Sigmoid colon (tissue), 7 donors: Measurements from ENCODE around the gene FCAMR. TPM values are rescaled to one million over a fixed set of nuclear protein-coding genes. Genes with fewer than 3 reads are reported as not detected.

Source experiments
- DNase-seq: peaks from one replicate; pipeline ENCODE4 v3.0.0-alpha.2; 2019
- H3K27ac ChIP-seq, 4 donors: fragments of 200-600 bp; sonication (generic); one replicate each; pipeline ENCODE4 v1.5.1; 2016 to 2019; ENCODE audit warnings: mild to moderate bottlenecking in 1 of 4
- H3K27me3 ChIP-seq, 3 donors: fragments of 200-600 bp; sonication (generic); one replicate each; pipeline ENCODE4 v1.5.1; 2019; ENCODE audit warnings: mild to moderate bottlenecking in 1 of 3
- H3K36me3 ChIP-seq, 4 donors: fragments of 200-600 bp; sonication (generic); one replicate each; pipeline ENCODE4 v1.5.1; 2016 to 2019
- H3K4me1 ChIP-seq, 4 donors: fragments of 200-600 bp; sonication (generic); one replicate each; pipeline ENCODE4 v1.5.1; 2017 to 2019
- H3K4me3 ChIP-seq, 4 donors: fragments of 200-600 bp; sonication (generic); one replicate each; pipeline ENCODE4 v1.5.1; 2017 to 2019; ENCODE audit warnings: mild to moderate bottlenecking in 2 of 4, moderate library complexity in 1 of 4
- H3K9me3 ChIP-seq, 4 donors: fragments of 200-600 bp in 3 of 4; sonication (generic) in 3 of 4; one replicate each; pipeline versions ENCODE4 v1.5.1 to v1.6.1; 2013 to 2019
- EP300 ChIP-seq, 4 donors: sonication (generic); formaldehyde crosslinking; IDR thresholded peaks; one replicate each; pipeline ENCODE4 v1.6.1; 2017; ENCODE audit warnings: antibody characterized with exemption in 4 of 4
- POLR2A ChIP-seq, 2 donors: fragments of 450-650 bp; IDR thresholded peaks; one replicate each; pipeline ENCODE4 v1.6.1; 2016; ENCODE audit warnings: antibody characterized with exemption in 2 of 2, mild to moderate bottlenecking in 2 of 2, moderate library complexity in 2 of 2
- POLR2AphosphoS5 ChIP-seq, 4 donors: sonication (generic); formaldehyde crosslinking; IDR thresholded peaks; one replicate each; pipeline ENCODE4 v1.6.1; 2017; ENCODE audit warnings: antibody characterized with exemption in 4 of 4
- WGBS, 2 donors: extraction: QIAGEN DNeasy Blood & Tissue Kit; methylation state at CpG; one replicate each; pipeline ENCODE4 v1.1.7; 2013; 5-methylcytosine and 5-hydroxymethylcytosine counted together
- intact Hi-C: fragments of 100-400 bp; cut with DNase I; formaldehyde crosslinking; loops from one replicate; pipeline ENCODE4 v1.15.1; 2023
- polyA plus RNA-seq, 3 donors: library from polyadenylated mRNA; stranded (reverse); fragments of 200-250 nt; gene quantifications; one replicate each; pipeline ENCODE4 v1.2.3, GENCODE V29; 2013
- total RNA-seq, 4 donors: library from RNA; depleted of rRNA; stranded (reverse); fragments of >200 nt; gene quantifications; one replicate each; pipeline ENCODE4 v1.1.0, GENCODE V29; 2016
- TF ChIP-seq, protein P1 (sequence below), 4 experiments: fragments of 450-650 bp in 3 of 4; fragments of 200-600 bp in 1 of 4; IDR thresholded peaks; one replicate each; pipeline ENCODE4 v1.5.1; 2016 to 2019; ENCODE audit warnings: antibody characterized with exemption in 4 of 4, mild to moderate bottlenecking in 3 of 4, moderate library complexity in 2 of 4
- donor health status: healthy with polysubstance abuse.
- donor health status: Bipolar disorder and iron deficiency.
- donor health status: healthy.

FCAMR gene
- total and polyA plus RNA-seq, 7 donors = 1.5 TPM; not detected in 6

GRCh38 chr1:206963740-206964139 is 6.5 kb downstream of the FCAMR start:
- Histone ChIP-seq H3K27ac (no peak overlapping the region), H3K4me1 (no peaks in the 10 kb centered on the region), H3K4me3 (no peak overlapping the region), H3K9me3 (no peaks in the 10 kb centered on the region), H3K27me3 (no peaks in the 10 kb centered on the region), H3K36me3 (no peaks in the 10 kb centered on the region)
- WGBS, 2 donors = 47 to 83% methylated on average over 1 of the region's 1 CpG
- DNase-seq = no peak
- no peak for TF ChIP-seq EP300 (IDR thresholded peaks at IDR 0.05)
- TF ChIP-seq POLR2A (IDR thresholded peaks at IDR 0.05) = no peak
- TF ChIP-seq POLR2AphosphoS5 (IDR thresholded peaks at IDR 0.05) = no peak
- TF ChIP-seq, protein P1, sequence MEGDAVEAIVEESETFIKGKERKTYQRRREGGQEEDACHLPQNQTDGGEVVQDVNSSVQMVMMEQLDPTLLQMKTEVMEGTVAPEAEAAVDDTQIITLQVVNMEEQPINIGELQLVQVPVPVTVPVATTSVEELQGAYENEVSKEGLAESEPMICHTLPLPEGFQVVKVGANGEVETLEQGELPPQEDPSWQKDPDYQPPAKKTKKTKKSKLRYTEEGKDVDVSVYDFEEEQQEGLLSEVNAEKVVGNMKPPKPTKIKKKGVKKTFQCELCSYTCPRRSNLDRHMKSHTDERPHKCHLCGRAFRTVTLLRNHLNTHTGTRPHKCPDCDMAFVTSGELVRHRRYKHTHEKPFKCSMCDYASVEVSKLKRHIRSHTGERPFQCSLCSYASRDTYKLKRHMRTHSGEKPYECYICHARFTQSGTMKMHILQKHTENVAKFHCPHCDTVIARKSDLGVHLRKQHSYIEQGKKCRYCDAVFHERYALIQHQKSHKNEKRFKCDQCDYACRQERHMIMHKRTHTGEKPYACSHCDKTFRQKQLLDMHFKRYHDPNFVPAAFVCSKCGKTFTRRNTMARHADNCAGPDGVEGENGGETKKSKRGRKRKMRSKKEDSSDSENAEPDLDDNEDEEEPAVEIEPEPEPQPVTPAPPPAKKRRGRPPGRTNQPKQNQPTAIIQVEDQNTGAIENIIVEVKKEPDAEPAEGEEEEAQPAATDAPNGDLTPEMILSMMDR (IDR thresholded peaks at IDR 0.05) = no peak
- intact Hi-C loops = no loop called here

GRCh38 chr1:206963119-206963712 is 7.0 kb downstream of the FCAMR start:
- no peaks in the 10 kb centered on the region for H3K27me3 ChIP-seq
- no peak for DNase-seq
- H3K36me3 ChIP-seq = no peaks in the 10 kb centered on the region
- H3K4me1 ChIP-seq = no peaks in the 10 kb centered on the region
- intact Hi-C loops = no loop called here
- no peak for TF ChIP-seq EP300 (IDR thresholded peaks at IDR 0.05)
- TF ChIP-seq, protein P1 (IDR thresholded peaks at IDR 0.05) = no peak
- no peak overlapping the region for H3K4me3 ChIP-seq
- no peak overlapping the region for H3K27ac ChIP-seq
- WGBS, 2 donors = 47 to 73% methylated on average over 5 of the region's 5 CpGs
- no peaks in the 10 kb centered on the region for H3K9me3 ChIP-seq

DNA sequence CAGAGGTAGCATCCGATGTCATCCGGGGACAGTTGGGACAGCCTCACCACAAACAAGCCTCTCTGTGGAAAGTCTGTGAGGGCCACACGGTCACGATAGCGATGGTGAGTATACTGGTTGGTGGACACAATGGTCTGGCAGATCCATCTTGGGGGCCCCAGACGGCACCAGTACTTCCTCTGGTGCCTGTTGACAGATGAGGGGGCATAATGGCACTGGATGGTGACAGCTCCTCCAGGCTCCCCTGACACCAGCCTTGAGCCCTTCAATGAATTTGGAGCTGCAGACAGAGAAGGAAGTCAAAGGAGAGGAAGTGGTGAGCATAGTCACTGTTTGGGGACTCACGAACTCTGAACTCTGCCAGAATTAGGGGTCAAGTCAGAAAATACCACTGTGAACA is 8.0 kb downstream of the FCAMR start:
- intact Hi-C loops = no loop called here
- Histone ChIP-seq H3K4me1 (no peaks in the 10 kb centered on the region), H3K36me3 (no peaks in the 10 kb centered on the region), H3K27me3 (no peaks in the 10 kb centered on the region), H3K27ac (no peak overlapping the region), H3K4me3 (no peak overlapping the region), H3K9me3 (no peaks in the 10 kb centered on the region)
- DNase-seq = no peak
- TF ChIP-seq POLR2A (IDR thresholded peaks at IDR 0.05) (no peak), POLR2AphosphoS5 (IDR thresholded peaks at IDR 0.05) (no peak), EP300 (IDR thresholded peaks at IDR 0.05) (no peak)
- TF ChIP-seq, protein P1 (IDR thresholded peaks at IDR 0.05) = no peak
- 83 to 93% methylated on average over 7 of the region's 7 CpGs for WGBS, 2 donors

GRCh38 chr1:206961668-206962067 is 8.6 kb downstream of the FCAMR start:
- WGBS, 2 donors = 83 to 95% methylated on average over 3 of the region's 3 CpGs
- Histone ChIP-seq H3K27me3 (no peaks in the 10 kb centered on the region), H3K36me3 (no peaks in the 10 kb centered on the region), H3K27ac (no peak overlapping the region), H3K4me1 (no peaks in the 10 kb centered on the region), H3K4me3 (no peak overlapping the region), H3K9me3 (no peaks in the 10 kb centered on the region)
- no peak for DNase-seq
- TF ChIP-seq, protein P1 (IDR thresholded peaks at IDR 0.05) = no peak
- TF ChIP-seq EP300 (IDR thresholded peaks at IDR 0.05) (no peak), POLR2A (IDR thresholded peaks at IDR 0.05) (no peak), POLR2AphosphoS5 (IDR thresholded peaks at IDR 0.05) (no peak)
- intact Hi-C loops = no loop called here
